K562 (cell line): ENCODE results near the gene DTX1. TPM values are rescaled to one million over a fixed set of nuclear protein-coding genes. Genes with fewer than 3 reads are reported as not detected.

Source experiments
- ATAC-seq: fragments of 200-7000 bp; cut with Tn5 transposase; 3 replicates; pipeline ENCODE4 v1.9.1; 2020; ENCODE audit warnings: moderate library complexity
- BruUV-seq: library from RNA; stranded (reverse); fragments of 400-500 nt; replicated peaks from 2 replicates; lab custom pipeline; 2021; lab: Mats Ljungman, UMichigan
- CTCF ChIA-PET: fragments of 300-600 bp; formaldehyde crosslinking; extraction: SDS; loops from one replicate; lab custom pipeline; 2021; ENCODE audit warnings: low intra/inter-chr PET ratio; lab: Yijun Ruan, JAX
- POLR2A ChIA-PET: fragments of 300-600, 350-650 bp; sonication (Branson Sonifier 250); formaldehyde crosslinking; extraction: SDS; loops from one replicate; lab custom pipeline; 2021; ENCODE audit warnings: antibody characterized with exemption, inconsistent platforms; lab: Yijun Ruan, JAX
- DNase-seq, 4 experiments: peaks; one replicate each; pipeline versions ENCODE4 v3.0.0 to v3.0.0-alpha.2; 2011 to 2018; ENCODE audit warnings: low spot score in 3 of 4, mixed read lengths in 3 of 4; ENCODE audit errors: extremely low read depth in 1 of 4
- FAIRE-seq: peaks from 2 replicates; lab custom pipeline; 2011; peaks lifted over from hg19 to GRCh38; lab: Jason Lieb, UNC
- H2AFZ ChIP-seq: 2 replicates; pipeline ENCODE4 v1.6.0; 2011; ENCODE audit warnings: low read depth, low read length, control low read depth, inconsistent platforms
- H3K27ac ChIP-seq: fragments of 200-600 bp; 3 replicates; pipeline ENCODE4 v1.8.0; 2011; ENCODE audit warnings: low read depth, mild to moderate bottlenecking, control low read depth, inconsistent platforms, low read length, moderate library complexity, mixed read lengths; ENCODE audit errors: extremely low read depth
- H3K27me3 ChIP-seq, 2 experiments: fragments of 300-600 bp in 1 of 2; 2 replicates in 1 of 2; 3 replicates in 1 of 2; pipeline versions ENCODE4 v1.6.0 to v1.8.0; 2011; ENCODE audit warnings: inconsistent platforms in 2 of 2, low read length in 2 of 2, mild to moderate bottlenecking in 1 of 2, mixed read lengths in 1 of 2, moderate library complexity in 1 of 2; ENCODE audit not compliant: control insufficient read depth in 2 of 2, insufficient read depth in 2 of 2
- H3K36me3 ChIP-seq: fragments of 300-600 bp; 3 replicates; pipeline ENCODE4 v1.8.0; 2011; ENCODE audit warnings: mild to moderate bottlenecking, low read length, inconsistent platforms; ENCODE audit not compliant: control insufficient read depth, insufficient read depth
- H3K4me1 ChIP-seq, 2 experiments: fragments of 200-600 bp in 1 of 2; replicated peaks in 1 of 2; 2 replicates in 1 of 2; 3 replicates in 1 of 2; pipeline versions ENCODE4 v1.5.1 to v1.8.0; 2011; ENCODE audit warnings: inconsistent platforms in 2 of 2, low read length in 2 of 2, mild to moderate bottlenecking in 1 of 2, mixed read lengths in 1 of 2, moderate library complexity in 1 of 2; ENCODE audit not compliant: control insufficient read depth in 2 of 2, insufficient read depth in 2 of 2
- H3K4me2 ChIP-seq: 2 replicates; pipeline ENCODE4 v1.6.1; 2011; ENCODE audit warnings: low read length, control low read depth, inconsistent platforms, mixed read lengths; ENCODE audit not compliant: insufficient read depth
- H3K4me3 ChIP-seq: fragments of 200-600 bp; sonication (generic), shearing (Covaris generic); 2 replicates; pipeline ENCODE4 v1.5.1; 2016; ENCODE audit warnings: control low read depth, inconsistent platforms
- H3K79me2 ChIP-seq: fragments of 200-600 bp; 3 replicates; pipeline ENCODE4 v1.8.0; 2011; ENCODE audit warnings: low read length, inconsistent platforms; ENCODE audit not compliant: control insufficient read depth, insufficient read depth
- H3K9ac ChIP-seq, 2 experiments: 2 replicates each; pipeline versions ENCODE4 v1.6.0 to v1.6.1; 2011; ENCODE audit warnings: low read depth in 2 of 2, low read length in 2 of 2, control low read depth in 1 of 2, inconsistent platforms in 1 of 2, mild to moderate bottlenecking in 1 of 2, mixed read lengths in 1 of 2; ENCODE audit not compliant: insufficient read depth in 1 of 2
- H3K9me1 ChIP-seq: one replicate; pipeline ENCODE4 v1.6.0; 2011; ENCODE audit warnings: inconsistent platforms, mild to moderate bottlenecking, low read length, moderate library complexity; ENCODE audit not compliant: control insufficient read depth, insufficient read depth
- H3K9me3 ChIP-seq: replicated peaks from 2 replicates; pipeline ENCODE4 v1.5.1; 2011; ENCODE audit warnings: low read depth, low read length, inconsistent platforms; ENCODE audit not compliant: control insufficient read depth, insufficient read depth
- H4K20me1 ChIP-seq: replicated peaks from 2 replicates; pipeline ENCODE4 v1.6.1; 2011; ENCODE audit warnings: low read length, inconsistent platforms, mixed read lengths; ENCODE audit not compliant: control insufficient read depth, insufficient read depth
- ELF2 ChIP-seq: fragments of 250-450 bp; sonication (Bioruptor Pico); IDR thresholded peaks from 2 replicates; pipeline ENCODE4 v1.5.0; 2021; ENCODE audit warnings: mild to moderate bottlenecking
- HINFP ChIP-seq: fragments of 450-650 bp; conservative IDR thresholded peaks from 2 replicates; pipeline ENCODE4 v1.6.1; 2016; ENCODE audit warnings: missing genetic modification characterization, low read depth, mild to moderate bottlenecking, control low read depth, missing compliant biosample characterization
- HMGN3 ChIP-seq: IDR thresholded peaks from 2 replicates; pipeline ENCODE4 v1.6.1; 2011; ENCODE audit warnings: borderline replicate concordance, low read depth, mild to moderate bottlenecking, mixed read lengths, low read length; ENCODE audit not compliant: insufficient read length; ENCODE audit errors: extremely low read depth
- LARP7 ChIP-seq: fragments of 450-650 bp; IDR thresholded peaks from 2 replicates; pipeline ENCODE4 v1.6.1; 2016
- NR2F6 ChIP-seq: fragments of 450-650 bp; formaldehyde crosslinking; IDR thresholded peaks from 2 replicates; pipeline ENCODE4 v1.4.0; 2020; ENCODE audit warnings: mild to moderate bottlenecking
- ZC3H4 ChIP-seq: sonication (generic); formaldehyde crosslinking; IDR thresholded peaks from 2 replicates; pipeline ENCODE4 v1.9.0; 2021; ENCODE audit warnings: missing genetic modification reagents, borderline replicate concordance
- ZNF354B ChIP-seq: fragments of 250-450 bp; sonication (Bioruptor Pico); IDR thresholded peaks from 2 replicates; pipeline ENCODE4 v1.4.0; 2020
- WGBS: fragments of 100-300 bp; shearing (Covaris generic); methylation state at CpG from one replicate; pipeline ENCODE4 v1.1.6; 2016; ENCODE audit warnings: low coverage, mixed read lengths; ENCODE audit not compliant: insufficient coverage; ENCODE audit errors: missing lambda C conversion rate; 5-methylcytosine and 5-hydroxymethylcytosine counted together
- in situ Hi-C: fragments of 300-500 bp; cut with MboI; formaldehyde crosslinking; loops from 4 replicates; pipeline ENCODE4 v1.15.0; 2018; ENCODE audit warnings: inconsistent platforms, mixed read lengths
- intact Hi-C: fragments of 100-400 bp; cut with micrococcal nuclease; formaldehyde crosslinking; loops from 2 replicates; pipeline ENCODE4 v1.14.2; 2022
- polyA plus RNA-seq, 8 experiments: library from polyadenylated mRNA; depleted of rRNA in 4 of 8; stranded (reverse) in 5 of 8; unstranded in 3 of 8; fragments of >200 nt; fragmentation: Nextera tagmentation in 2 of 8; fragmentation: Illumina TruSeq in 1 of 8; extraction: Ambion mirVana in 2 of 8; extraction: Trizol in 1 of 8; gene quantifications; 2 replicates each; pipeline versions ENCODE4 v1.2.1 to v1.2.3, GENCODE V29; 2011 to 2014; ENCODE audit warnings: inconsistent platforms in 1 of 8, missing spikeins in 1 of 8
- total RNA-seq, 7 experiments: library from RNA; depleted of rRNA in 6 of 7; stranded (reverse); fragments of >200 nt in 6 of 7; fragmentation: Illumina TruSeq in 2 of 7; extraction: Trizol in 2 of 7; gene quantifications; 2 replicates each; pipeline versions ENCODE4 v1.2.1 to v1.2.3, GENCODE V29; 2011 to 2021; ENCODE audit warnings: low replicate concordance in 1 of 7
- TF ChIP-seq, protein P1 (sequence below): fragments of 250-450 bp; sonication (Bioruptor Pico); IDR thresholded peaks from 2 replicates; pipeline ENCODE4 v1.8.0; 2022; ENCODE audit warnings: inconsistent platforms, mild to moderate bottlenecking, moderate library complexity, borderline replicate concordance

DTX1 gene
- total and polyA plus RNA-seq, 9 of the 15 experiments (the other 6 are each of a cell fraction or from before 2014, with no cell fraction given), result not detected

DNA sequence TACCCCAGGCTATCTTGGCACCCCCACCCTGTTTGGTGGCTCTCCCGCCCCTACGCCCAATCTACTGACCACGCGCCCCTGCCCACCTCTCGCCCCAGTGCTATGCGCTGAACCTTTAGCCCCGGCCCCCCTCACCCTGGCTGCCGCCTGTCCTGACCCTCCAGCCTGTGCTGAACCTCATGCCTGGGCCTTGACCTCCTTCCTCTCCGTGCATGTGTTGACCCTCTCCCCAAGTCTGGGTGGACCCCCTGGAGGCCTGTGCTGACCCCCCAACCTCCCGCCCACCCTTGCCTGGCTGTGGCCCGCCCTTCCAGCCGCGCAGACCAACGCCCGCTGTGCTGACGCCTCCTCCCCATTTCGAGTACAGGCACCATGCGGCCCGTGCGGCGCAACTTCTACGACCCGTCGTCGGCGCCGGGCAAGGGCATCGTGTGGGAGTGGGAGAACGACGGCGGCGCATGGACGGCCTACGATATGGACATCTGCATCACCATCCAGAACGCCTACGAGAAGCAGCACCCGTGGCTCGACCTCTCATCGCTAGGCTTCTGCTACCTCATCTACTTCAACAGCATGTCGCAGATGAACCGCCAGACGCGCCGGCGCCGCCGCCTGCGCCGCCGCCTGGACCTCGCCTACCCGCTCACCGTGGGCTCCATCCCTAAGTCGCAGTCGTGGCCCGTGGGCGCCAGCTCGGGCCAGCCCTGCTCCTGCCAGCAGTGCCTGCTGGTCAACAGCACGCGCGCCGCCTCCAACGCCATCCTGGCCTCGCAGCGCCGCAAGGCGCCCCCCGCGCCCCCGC lies 20.7 kb downstream of the DTX1 start:
- no peak overlapping the region for H3K4me2 ChIP-seq
- TF ChIP-seq, protein P1, sequence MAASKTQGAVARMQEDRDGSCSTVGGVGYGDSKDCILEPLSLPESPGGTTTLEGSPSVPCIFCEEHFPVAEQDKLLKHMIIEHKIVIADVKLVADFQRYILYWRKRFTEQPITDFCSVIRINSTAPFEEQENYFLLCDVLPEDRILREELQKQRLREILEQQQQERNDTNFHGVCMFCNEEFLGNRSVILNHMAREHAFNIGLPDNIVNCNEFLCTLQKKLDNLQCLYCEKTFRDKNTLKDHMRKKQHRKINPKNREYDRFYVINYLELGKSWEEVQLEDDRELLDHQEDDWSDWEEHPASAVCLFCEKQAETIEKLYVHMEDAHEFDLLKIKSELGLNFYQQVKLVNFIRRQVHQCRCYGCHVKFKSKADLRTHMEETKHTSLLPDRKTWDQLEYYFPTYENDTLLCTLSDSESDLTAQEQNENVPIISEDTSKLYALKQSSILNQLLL, result no peak
- TF ChIP-seq ELF2 (CRISPR knock-in tag) (no peak), ZNF354B (CRISPR knock-in tag) (no peak), NR2F6 (no peak), LARP7 (no peak), ZC3H4 (CRISPR knock-in tag) (no peak), HMGN3 (no peak), HINFP (no peak)
- TF ChIP-seq, all 486 proteins: peak for 0
- ChIA-PET CTCF (no interaction called here), POLR2A (no interaction called here)
- in situ Hi-C loops (no loop called here), intact Hi-C loops (no loop called here)
- Histone ChIP-seq H3K27me3 (peaks cover 10 to 44% of the 10 kb centered on the region in 2 experiments; a peak in 4 of 5 replicates), H3K4me3 (no peak overlapping the region), H3K9me3 (no peaks in the 10 kb centered on the region), H3K36me3 (no peaks in the 10 kb centered on the region), H3K27ac (no peak overlapping the region), H4K20me1 (0 out of 2 replicates have a peak, but pooled peaks cover 6% of the 10 kb centered on the region), H3K9me1 (no peaks in the 10 kb centered on the region), H2AFZ (no peak overlapping the region), H3K9ac (no peak overlapping the region; a peak in 1 of 4 replicates), H3K4me1 (peaks cover 0 to 8% of the 10 kb centered on the region in 2 experiments; a peak in 2 of 5 replicates), H3K79me2 (no peaks in the 10 kb centered on the region)
- no peak for ATAC-seq
- BruUV-seq, result no TSS peak
- no peak for FAIRE-seq
- no peak for DNase-seq
- 9% methylated on average over 40 of the region's 70 CpGs for WGBS
